ENCODE results near the gene ARL6IP4. TPM values are rescaled to one million over a fixed set of nuclear protein-coding genes. Genes with fewer than 3 reads are reported as not detected.

Gene ARL6IP4
- total RNA-seq, 4 donors from 2014 or later = 123 to 175 (median 156) TPM

- H3K27ac ChIP-seq = no peak overlapping the region
- in situ Hi-C loops (cut with MboI; ENCODE audit: low sequenced_read_pairs in 4 of 4) (no loop called here), intact Hi-C loops (cut with DNase I; ENCODE audit: low total_unique reads) (no loop called here)
- no peaks in the 10 kb centered on the region for H3K36me3 ChIP-seq
- TF ChIP-seq POLR2A (IDR thresholded peaks at IDR 0.05) (no peak), CTCF (IDR thresholded peaks at IDR 0.05 in 4 of 5, conservative IDR thresholded peaks at IDR 0.05 in 1 of 5) (no peak)
- DNase-seq (no peak), ATAC-seq (no peak)
- H3K27me3 ChIP-seq = no peaks in the 10 kb centered on the region
- no peak overlapping the region for H3K4me3 ChIP-seq
- peaks cover 10 to 11% of the 10 kb centered on the region in 2 donors for H3K4me1 ChIP-seq
- no peaks in the 10 kb centered on the region for H3K9me3 ChIP-seq
Observed at GRCh38 chr12:122949405-122949804, 31.1 kb upstream of the ARL6IP4 start.

- no peak overlapping the region for H3K27ac ChIP-seq
- H3K4me1 ChIP-seq = peaks cover 10 to 11% of the 10 kb centered on the region in 2 donors
- no peaks in the 10 kb centered on the region for H3K27me3 ChIP-seq
- TF ChIP-seq CTCF (IDR thresholded peaks at IDR 0.05 in 4 of 5, conservative IDR thresholded peaks at IDR 0.05 in 1 of 5) (no peak), POLR2A (IDR thresholded peaks at IDR 0.05) (no peak)
- intact Hi-C loops (cut with DNase I; ENCODE audit: low total_unique reads) (no loop called here), in situ Hi-C loops (cut with MboI; ENCODE audit: low sequenced_read_pairs in 4 of 4) (loop anchor here (5.0 to 10.0 kb wide), 4 partner anchors 88 to 155 kb away; no protein-coding TSS in a partner anchor)
- DNase-seq (no peak), ATAC-seq (no peak)
- no peak overlapping the region for H3K4me3 ChIP-seq
- no peaks in the 10 kb centered on the region for H3K36me3 ChIP-seq
- no peaks in the 10 kb centered on the region for H3K9me3 ChIP-seq
Observed at GRCh38 chr12:122949816-122950675, 30.4 kb upstream of the ARL6IP4 start.

GRCh38 chr12:122951406-122951805 lies 29.1 kb upstream of the ARL6IP4 start:
- TF ChIP-seq CTCF (IDR thresholded peaks at IDR 0.05 in 4 of 5, conservative IDR thresholded peaks at IDR 0.05 in 1 of 5) (no peak), POLR2A (IDR thresholded peaks at IDR 0.05) (no peak)
- Histone ChIP-seq H3K27ac (no peak overlapping the region), H3K4me1 (peaks cover 8 to 11% of the 10 kb centered on the region in 2 donors), H3K27me3 (no peaks in the 10 kb centered on the region), H3K9me3 (no peaks in the 10 kb centered on the region), H3K4me3 (no peak overlapping the region), H3K36me3 (no peaks in the 10 kb centered on the region)
- ATAC-seq (no peak), DNase-seq (no peak)
- intact Hi-C loops (cut with DNase I; ENCODE audit: low total_unique reads) (no loop called here), in situ Hi-C loops (cut with MboI; ENCODE audit: low sequenced_read_pairs in 4 of 4) (loop anchor here (5.0 to 10.0 kb wide), 4 partner anchors 89 to 157 kb away; no protein-coding TSS in a partner anchor)

GRCh38 chr12:122951979-122952892 lies 28.2 kb upstream of the ARL6IP4 start:
- Histone ChIP-seq H3K36me3 (no peaks in the 10 kb centered on the region), H3K9me3 (no peaks in the 10 kb centered on the region), H3K27me3 (no peaks in the 10 kb centered on the region), H3K27ac (no peak overlapping the region), H3K4me3 (no peak overlapping the region), H3K4me1 (peaks cover 2 to 7% of the 10 kb centered on the region in 2 donors)
- in situ Hi-C loops (cut with MboI; ENCODE audit: low sequenced_read_pairs in 4 of 4) = loop anchor here (5.0 to 10.0 kb wide), 4 partner anchors 90 to 157 kb away; no protein-coding TSS in a partner anchor
- TF ChIP-seq CTCF (IDR thresholded peaks at IDR 0.05 in 4 of 5, conservative IDR thresholded peaks at IDR 0.05 in 1 of 5) (peak; percentile 80 to 90 (median 89)), POLR2A (IDR thresholded peaks at IDR 0.05) (no peak)
- ATAC-seq = peak; percentile 92 to 94
- intact Hi-C loops (cut with DNase I; ENCODE audit: low total_unique reads) = loop anchor here (1.0 kb wide), 1 partner anchor 92 kb away; no protein-coding TSS in a partner anchor
- DNase-seq = peak; percentile 45 to 62
